Panc1 (cell line): ENCODE data around the gene FAM219B. TPM values are rescaled to one million over a fixed set of nuclear protein-coding genes. Genes with fewer than 3 reads are reported as not detected.

Source experiments
- ATAC-seq: fragments of 200-7000 bp; cut with Tn5 transposase; 2 replicates; pipeline ENCODE4 v1.9.1; 2020; ENCODE audit warnings: mild to moderate bottlenecking, moderate library complexity
- BruUV-seq: library from RNA; stranded (reverse); fragments of 400-500 nt; replicated peaks from 2 replicates; lab custom pipeline; 2021; lab: Mats Ljungman, UMichigan
- CTCF ChIA-PET: fragments of 300-600 bp; sonication (Branson Sonifier 250); formaldehyde crosslinking; loops from one replicate; lab custom pipeline; 2022; ENCODE audit warnings: antibody characterized with exemption; lab: Charles Lee
- POLR2A ChIA-PET: fragments of 300-600 bp; sonication (Branson Sonifier 250); formaldehyde crosslinking; loops from one replicate; lab custom pipeline; 2022; ENCODE audit warnings: antibody characterized with exemption; lab: Charles Lee
- DNase-seq: peaks from one replicate; pipeline ENCODE4 v3.0.0-alpha.2; 2010; ENCODE audit warnings: low read depth, low spot score
- H3K27ac ChIP-seq: 2 replicates; pipeline ENCODE4 v1.5.1; 2011; ENCODE audit warnings: mild to moderate bottlenecking, low read length, inconsistent platforms
- H3K27me3 ChIP-seq: fragments of 200-500 bp; sonication (Bioruptor generic); 2 replicates; pipeline ENCODE4 v1.6.0; 2014; ENCODE audit warnings: low read length, inconsistent platforms; ENCODE audit not compliant: control insufficient read depth, insufficient read depth
- H3K36me3 ChIP-seq: fragments of 200-500 bp; sonication (Bioruptor generic); 2 replicates; pipeline ENCODE4 v1.5.1; 2014; ENCODE audit warnings: inconsistent platforms, mild to moderate bottlenecking, low read length, moderate library complexity; ENCODE audit not compliant: control insufficient read depth, insufficient read depth
- H3K4me1 ChIP-seq: 2 replicates; pipeline ENCODE4 v1.5.1; 2011; ENCODE audit warnings: inconsistent platforms, mild to moderate bottlenecking, low read length, moderate library complexity; ENCODE audit not compliant: control insufficient read depth, insufficient read depth
- H3K4me3 ChIP-seq, 2 experiments: 2 replicates each; pipeline ENCODE4 v1.5.1; 2011 to 2012; ENCODE audit warnings: low read depth in 2 of 2, low read length in 2 of 2, mild to moderate bottlenecking in 2 of 2, inconsistent platforms in 1 of 2, moderate library complexity in 1 of 2
- H3K9me3 ChIP-seq: fragments of 200-500 bp; sonication (Bioruptor generic); 2 replicates; pipeline ENCODE4 v1.5.1; 2014; ENCODE audit warnings: low read depth, mild to moderate bottlenecking, inconsistent platforms, low read length, moderate library complexity; ENCODE audit not compliant: control insufficient read depth, insufficient read depth
- POLR2AphosphoS5 ChIP-seq: IDR thresholded peaks from 2 replicates; pipeline ENCODE4 v1.6.1; 2012; ENCODE audit warnings: mild to moderate bottlenecking, low read depth, low read length, moderate library complexity
- SIN3A ChIP-seq: IDR thresholded peaks from 2 replicates; pipeline ENCODE4 v1.6.1; 2012; ENCODE audit warnings: low read depth, mild to moderate bottlenecking, low read length, moderate library complexity, borderline replicate concordance; ENCODE audit not compliant: insufficient read depth
- TCF7L2 ChIP-seq: IDR thresholded peaks from 2 replicates; pipeline ENCODE4 v1.6.1; 2011; ENCODE audit warnings: mild to moderate bottlenecking, low read depth, low read length, inconsistent platforms
- in situ Hi-C: cut with HindIII; loops from 2 replicates; pipeline ENCODE4 v1.10.0; 2016; ENCODE audit warnings: low sequenced_read_pairs, low pct_unique_long_range_greater_than_20kb
- intact Hi-C: fragments of 100-400 bp; cut with micrococcal nuclease; formaldehyde crosslinking; loops from one replicate; pipeline ENCODE4 v1.10.0; 2022; ENCODE audit not compliant: unreplicated experiment
- total RNA-seq: library from RNA; stranded (reverse); gene quantifications from one replicate; pipeline ENCODE4 v1.2.1, GENCODE V29; 2021; ENCODE audit not compliant: unreplicated experiment
- TF ChIP-seq, protein P1 (sequence below): fragments of 450-650 bp; IDR thresholded peaks from 2 replicates; pipeline ENCODE4 v1.5.1; 2017; ENCODE audit warnings: mild to moderate bottlenecking
- TF ChIP-seq, protein P2 (sequence below), 2 experiments: IDR thresholded peaks; 2 replicates each; pipeline ENCODE4 v1.6.1; 2011 to 2012; ENCODE audit warnings: low read depth in 2 of 2, control low read depth in 1 of 2, low read length in 1 of 2, mild to moderate bottlenecking in 1 of 2, moderate library complexity in 1 of 2; ENCODE audit not compliant: insufficient read depth in 1 of 2

The FAM219B gene
- total RNA-seq, 1 experiment from 2014 or later = 68.6 TPM

DNA sequence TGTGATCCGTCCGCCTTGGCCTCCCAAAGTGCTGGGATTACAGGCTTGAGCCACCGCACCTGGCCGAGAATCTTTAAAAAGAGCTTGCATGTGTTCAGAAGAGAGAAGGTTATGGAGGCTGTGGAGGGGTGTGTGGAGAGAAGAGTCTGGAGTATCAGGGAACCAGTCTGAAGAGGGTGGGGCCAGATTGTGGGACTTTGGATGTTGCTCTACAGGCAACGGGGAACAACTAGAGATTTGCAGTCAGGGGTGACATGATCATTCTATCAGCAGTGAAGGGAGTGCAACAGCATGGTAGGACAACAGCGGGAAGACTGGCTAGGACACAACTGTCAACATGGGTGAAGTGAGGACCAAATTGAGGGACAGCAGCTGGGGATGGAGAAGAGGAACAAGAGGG, 42.4 kb downstream of the FAM219B start:
- Histone ChIP-seq H3K27ac (no peak overlapping the region), H3K36me3 (no peaks in the 10 kb centered on the region), H3K27me3 (no peaks in the 10 kb centered on the region), H3K4me1 (peaks cover 9% of the 10 kb centered on the region), H3K9me3 (no peaks in the 10 kb centered on the region), H3K4me3 (no peak overlapping the region)
- DNase-seq (no peak), ATAC-seq (no peak)
- ChIA-PET CTCF (interaction anchor here (0.6 kb wide), 1 partner anchor 38 kb away, joined by 8 read pairs; no protein-coding TSS in a partner anchor), POLR2A (interaction anchor here (0.5 kb wide), 1 partner anchor 93 kb away, joined by 5 read pairs; no protein-coding TSS in a partner anchor)
- BruUV-seq = no TSS peak
- no peak for TF ChIP-seq TCF7L2
- TF ChIP-seq, protein P1, sequence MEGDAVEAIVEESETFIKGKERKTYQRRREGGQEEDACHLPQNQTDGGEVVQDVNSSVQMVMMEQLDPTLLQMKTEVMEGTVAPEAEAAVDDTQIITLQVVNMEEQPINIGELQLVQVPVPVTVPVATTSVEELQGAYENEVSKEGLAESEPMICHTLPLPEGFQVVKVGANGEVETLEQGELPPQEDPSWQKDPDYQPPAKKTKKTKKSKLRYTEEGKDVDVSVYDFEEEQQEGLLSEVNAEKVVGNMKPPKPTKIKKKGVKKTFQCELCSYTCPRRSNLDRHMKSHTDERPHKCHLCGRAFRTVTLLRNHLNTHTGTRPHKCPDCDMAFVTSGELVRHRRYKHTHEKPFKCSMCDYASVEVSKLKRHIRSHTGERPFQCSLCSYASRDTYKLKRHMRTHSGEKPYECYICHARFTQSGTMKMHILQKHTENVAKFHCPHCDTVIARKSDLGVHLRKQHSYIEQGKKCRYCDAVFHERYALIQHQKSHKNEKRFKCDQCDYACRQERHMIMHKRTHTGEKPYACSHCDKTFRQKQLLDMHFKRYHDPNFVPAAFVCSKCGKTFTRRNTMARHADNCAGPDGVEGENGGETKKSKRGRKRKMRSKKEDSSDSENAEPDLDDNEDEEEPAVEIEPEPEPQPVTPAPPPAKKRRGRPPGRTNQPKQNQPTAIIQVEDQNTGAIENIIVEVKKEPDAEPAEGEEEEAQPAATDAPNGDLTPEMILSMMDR = no peak
- TF ChIP-seq, protein P2, sequence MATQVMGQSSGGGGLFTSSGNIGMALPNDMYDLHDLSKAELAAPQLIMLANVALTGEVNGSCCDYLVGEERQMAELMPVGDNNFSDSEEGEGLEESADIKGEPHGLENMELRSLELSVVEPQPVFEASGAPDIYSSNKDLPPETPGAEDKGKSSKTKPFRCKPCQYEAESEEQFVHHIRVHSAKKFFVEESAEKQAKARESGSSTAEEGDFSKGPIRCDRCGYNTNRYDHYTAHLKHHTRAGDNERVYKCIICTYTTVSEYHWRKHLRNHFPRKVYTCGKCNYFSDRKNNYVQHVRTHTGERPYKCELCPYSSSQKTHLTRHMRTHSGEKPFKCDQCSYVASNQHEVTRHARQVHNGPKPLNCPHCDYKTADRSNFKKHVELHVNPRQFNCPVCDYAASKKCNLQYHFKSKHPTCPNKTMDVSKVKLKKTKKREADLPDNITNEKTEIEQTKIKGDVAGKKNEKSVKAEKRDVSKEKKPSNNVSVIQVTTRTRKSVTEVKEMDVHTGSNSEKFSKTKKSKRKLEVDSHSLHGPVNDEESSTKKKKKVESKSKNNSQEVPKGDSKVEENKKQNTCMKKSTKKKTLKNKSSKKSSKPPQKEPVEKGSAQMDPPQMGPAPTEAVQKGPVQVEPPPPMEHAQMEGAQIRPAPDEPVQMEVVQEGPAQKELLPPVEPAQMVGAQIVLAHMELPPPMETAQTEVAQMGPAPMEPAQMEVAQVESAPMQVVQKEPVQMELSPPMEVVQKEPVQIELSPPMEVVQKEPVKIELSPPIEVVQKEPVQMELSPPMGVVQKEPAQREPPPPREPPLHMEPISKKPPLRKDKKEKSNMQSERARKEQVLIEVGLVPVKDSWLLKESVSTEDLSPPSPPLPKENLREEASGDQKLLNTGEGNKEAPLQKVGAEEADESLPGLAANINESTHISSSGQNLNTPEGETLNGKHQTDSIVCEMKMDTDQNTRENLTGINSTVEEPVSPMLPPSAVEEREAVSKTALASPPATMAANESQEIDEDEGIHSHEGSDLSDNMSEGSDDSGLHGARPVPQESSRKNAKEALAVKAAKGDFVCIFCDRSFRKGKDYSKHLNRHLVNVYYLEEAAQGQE (IDR thresholded peaks at IDR 0.05; ENCODE audit: insufficient read depth in 1 of 2, low read depth in 2 of 2, low read length in 1 of 2) = no peak
- no peak for TF ChIP-seq POLR2AphosphoS5
- no peak for TF ChIP-seq SIN3A
- in situ Hi-C loops = no loop called here
- intact Hi-C loops = no loop called here

DNA sequence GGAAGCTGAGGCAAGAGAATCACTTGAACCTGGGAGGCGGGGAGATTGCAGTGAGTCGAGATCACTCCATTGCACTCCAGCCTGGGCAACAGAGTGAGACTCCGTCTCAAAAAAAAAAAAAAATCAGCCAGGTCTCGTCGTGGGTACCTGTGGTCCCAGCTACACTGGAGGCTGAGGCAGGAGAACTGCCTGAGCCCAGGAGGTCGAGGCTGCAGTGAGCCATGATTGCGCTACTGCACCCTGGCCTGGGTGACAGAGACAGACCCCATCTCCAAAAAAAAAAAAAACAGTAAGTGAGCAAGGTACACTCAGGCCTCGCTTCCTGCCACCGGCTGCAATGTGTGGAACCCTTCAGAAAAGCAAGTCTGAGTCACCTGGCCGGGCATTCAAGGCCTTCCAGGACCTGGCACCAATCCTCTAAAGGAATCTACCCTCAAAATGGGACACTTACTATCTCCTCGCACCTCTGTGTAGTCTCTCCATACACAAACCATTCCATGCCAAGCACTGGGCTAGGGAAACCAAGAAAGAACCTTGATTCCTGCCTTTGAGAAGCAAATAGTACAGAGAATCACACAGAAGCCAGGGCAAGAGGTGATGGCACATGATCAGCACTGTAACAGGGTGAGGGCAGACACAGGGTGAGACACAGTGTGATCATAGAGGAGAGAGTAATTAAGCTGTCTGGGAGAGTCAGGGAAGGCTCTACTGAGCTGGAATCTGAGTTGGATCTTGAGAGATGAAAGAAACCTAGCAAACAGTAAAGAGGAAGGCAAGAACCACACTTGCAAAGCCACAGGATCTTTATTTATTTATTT, 43.2 kb downstream of the FAM219B start:
- intact Hi-C loops = no loop called here
- H3K27me3 ChIP-seq = no peaks in the 10 kb centered on the region
- no peak for TF ChIP-seq POLR2AphosphoS5
- no peak for TF ChIP-seq TCF7L2
- no peak for TF ChIP-seq SIN3A
- TF ChIP-seq, protein P2 (IDR thresholded peaks at IDR 0.05; ENCODE audit: insufficient read depth in 1 of 2, low read depth in 2 of 2, low read length in 1 of 2) = no peak
- TF ChIP-seq, protein P1 = no peak
- H3K4me3 ChIP-seq = no peak overlapping the region
- peak; percentile 80 for ATAC-seq
- peaks cover 9% of the 10 kb centered on the region; the same call in 1 of the 2 replicates for H3K4me1 ChIP-seq
- ChIA-PET POLR2A (interaction anchor here (0.5 kb wide), 1 partner anchor 94 kb away, joined by 5 read pairs; no protein-coding TSS in a partner anchor), CTCF (no interaction called here)
- BruUV-seq = no TSS peak
- peak; percentile 53 for DNase-seq
- H3K27ac ChIP-seq = 0 out of 2 replicates have a peak overlapping the region, but pooled peaks have one; percentile 9
- H3K9me3 ChIP-seq = no peaks in the 10 kb centered on the region
- in situ Hi-C loops = no loop called here
- no peaks in the 10 kb centered on the region for H3K36me3 ChIP-seq
